ENCODE measurements around the gene C15orf61. TPM values are rescaled to one million over a fixed set of nuclear protein-coding genes. Genes with fewer than 3 reads are reported as not detected.

C15orf61 gene
- total RNA-seq, 1 donor from 2014 or later = 7.7 TPM

- no peak overlapping the region for H3K27ac Mint-ChIP-seq
- H3K4me3 Mint-ChIP-seq = no peak overlapping the region
- no peaks in the 10 kb centered on the region for H3K9me3 Mint-ChIP-seq
- DNase-seq (ENCODE audit: low spot score in 2 of 2, unreplicated experiment in 2 of 2) = no peak
- H3K27me3 Mint-ChIP-seq (ENCODE audit: low read depth) = no peaks in the 10 kb centered on the region
- H3K36me3 Mint-ChIP-seq = peaks cover 14% of the 10 kb centered on the region
- H3K4me1 Mint-ChIP-seq = no peaks in the 10 kb centered on the region
- TF ChIP-seq CTCF (IDR thresholded peaks at IDR 0.05; ENCODE audit: unreplicated experiment) = no peak
These were observed 57.2 kb downstream of the C15orf61 start for GRCh38 chr15:67578020-67578600.

- no peaks in the 10 kb centered on the region for H3K4me1 Mint-ChIP-seq
- no peaks in the 10 kb centered on the region for H3K9me3 Mint-ChIP-seq
- no peak overlapping the region for H3K27ac Mint-ChIP-seq
These were observed 58.2 kb downstream of the C15orf61 start for GRCh38 chr15:67579164-67579563.

More at GRCh38 chr15:67579164-67579563, 58.2 kb downstream of the C15orf61 start:
- Mint-ChIP-seq H3K27me3 (ENCODE audit: low read depth) (no peaks in the 10 kb centered on the region), H3K36me3 (peaks cover 10% of the 10 kb centered on the region), H3K4me3 (no peak overlapping the region)
- DNase-seq (ENCODE audit: low spot score in 2 of 2, unreplicated experiment in 2 of 2) = no peak
- no peak for TF ChIP-seq CTCF (IDR thresholded peaks at IDR 0.05; ENCODE audit: unreplicated experiment)

Other genes starting within 250 kb of the C15orf61 start
- gene MAP2K5, start 21.6 kb downstream of the C15orf61 start, total RNA-seq = 26.2 to 29.8 TPM (median 28.0 TPM) in 3 replicates